Iris pigment epithelial cell (primary cell): ENCODE results near the gene C17orf100.

ENCODE experiments used
- DNase-seq: peaks from one replicate; pipeline ENCODE4 v3.0.0-alpha.2; 2011; ENCODE audit warnings: low read depth

C17orf100 gene

GRCh38 chr17:6695051-6695450 is 43.5 kb downstream of the C17orf100 start:
- no peak for DNase-seq

GRCh38 chr17:6695565-6695964 is 44.0 kb downstream of the C17orf100 start:
- DNase-seq: no peak

GRCh38 chr17:6696906-6697305 is 45.3 kb downstream of the C17orf100 start:
- no peak for DNase-seq

- no peak for DNase-seq
These were observed 46.4 kb downstream of the C17orf100 start for GRCh38 chr17:6698004-6698403.

- no peak for DNase-seq
These were observed 48.7 kb downstream of the C17orf100 start for GRCh38 chr17:6699997-6700947.

- no peak for DNase-seq
These were observed 49.4 kb downstream of the C17orf100 start for GRCh38 chr17:6700948-6701307.

GRCh38 chr17:6701719-6702118 is 50.2 kb downstream of the C17orf100 start:
- DNase-seq: peak; percentile 21

- DNase-seq: no peak
These were observed 51.1 kb downstream of the C17orf100 start for GRCh38 chr17:6702567-6703215.
